Immature natural killer cell (primary cell): ENCODE data around the gene DEPDC4. TPM values are rescaled to one million over a fixed set of nuclear protein-coding genes. Genes with fewer than 3 reads are reported as not detected.
"Not testable (repeated sequence)": the region's sequence is repeated elsewhere in the genome, so short reads cannot be mapped to it uniquely, and the experiment has no call there.

ENCODE experiments used
- DNase-seq, 3 donors: peaks; one replicate each; pipeline ENCODE4 v3.0.0; 2022; ENCODE audit warnings: mixed read lengths in 1 of 3
- H3K27ac Mint-ChIP-seq, 6 donors: one replicate each; pipeline ENCODE4 v1.8.0; 2020; ENCODE audit warnings: mixed read lengths in 6 of 6, mild to moderate bottlenecking in 5 of 6, inconsistent platforms in 4 of 6, moderate library complexity in 3 of 6
- H3K27me3 Mint-ChIP-seq, 3 donors: one replicate each; pipeline ENCODE4 v1.8.0; 2020 to 2021; ENCODE audit warnings: low read depth in 3 of 3, mild to moderate bottlenecking in 3 of 3, mixed read lengths in 3 of 3, moderate library complexity in 3 of 3, inconsistent platforms in 1 of 3
- H3K36me3 Mint-ChIP-seq, 3 donors: one replicate each; pipeline ENCODE4 v1.8.0; 2020; ENCODE audit warnings: mixed read lengths in 3 of 3, inconsistent platforms in 2 of 3, mild to moderate bottlenecking in 2 of 3
- H3K4me1 Mint-ChIP-seq, 2 donors: one replicate each; pipeline ENCODE4 v1.8.0; 2020; ENCODE audit warnings: inconsistent platforms in 2 of 2, mild to moderate bottlenecking in 2 of 2, mixed read lengths in 2 of 2, moderate library complexity in 1 of 2
- H3K4me3 Mint-ChIP-seq, 5 donors: one replicate each; pipeline ENCODE4 v1.8.0; 2020; ENCODE audit warnings: mild to moderate bottlenecking in 5 of 5, mixed read lengths in 5 of 5, inconsistent platforms in 3 of 5, moderate library complexity in 3 of 5
- H3K9me3 Mint-ChIP-seq, 6 donors: one replicate each; pipeline ENCODE4 v1.8.0; 2020; ENCODE audit warnings: mild to moderate bottlenecking in 6 of 6, mixed read lengths in 6 of 6, inconsistent platforms in 4 of 6, moderate library complexity in 3 of 6
- polyA plus RNA-seq, 3 donors: library from polyadenylated mRNA; unstranded; fragments of 300-500 nt; fragmentation: Illumina TruSeq; gene quantifications; one replicate each; pipeline ENCODE4 v1.2.3, GENCODE V29; 2021

The DEPDC4 gene
- polyA plus RNA-seq, 3 donors from 2014 or later = 0.29 TPM; not detected in 2

DNA sequence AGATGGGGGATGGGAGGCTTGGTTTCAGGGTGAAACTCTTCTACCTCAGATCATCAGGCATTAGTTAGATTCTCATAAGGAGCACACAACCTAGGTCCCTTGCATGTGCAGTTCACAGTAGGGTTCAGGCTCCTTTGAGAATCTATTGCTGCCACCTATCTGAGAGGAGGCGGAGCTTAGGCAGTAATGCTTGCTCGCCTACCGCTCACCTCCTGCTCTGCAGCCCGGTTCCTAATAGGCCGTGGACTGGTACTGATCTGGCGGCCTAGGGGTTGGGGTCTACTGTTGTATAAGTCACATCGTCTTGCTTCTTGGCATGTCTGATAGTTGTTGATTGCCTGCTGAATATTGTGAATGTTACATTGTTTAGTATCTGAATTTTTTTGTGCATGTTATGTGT lies 12.3 kb upstream of the DEPDC4 start:
- Mint-ChIP-seq H3K27me3 (no peaks in the 10 kb centered on the region), H3K4me3 (no peak overlapping the region), H3K4me1 (peaks cover 26 to 65% of the 10 kb centered on the region in 2 donors), H3K27ac (no peak overlapping the region), H3K9me3 (no peaks in the 10 kb centered on the region), H3K36me3 (no peaks in the 10 kb centered on the region)
- no peak for DNase-seq

DNA sequence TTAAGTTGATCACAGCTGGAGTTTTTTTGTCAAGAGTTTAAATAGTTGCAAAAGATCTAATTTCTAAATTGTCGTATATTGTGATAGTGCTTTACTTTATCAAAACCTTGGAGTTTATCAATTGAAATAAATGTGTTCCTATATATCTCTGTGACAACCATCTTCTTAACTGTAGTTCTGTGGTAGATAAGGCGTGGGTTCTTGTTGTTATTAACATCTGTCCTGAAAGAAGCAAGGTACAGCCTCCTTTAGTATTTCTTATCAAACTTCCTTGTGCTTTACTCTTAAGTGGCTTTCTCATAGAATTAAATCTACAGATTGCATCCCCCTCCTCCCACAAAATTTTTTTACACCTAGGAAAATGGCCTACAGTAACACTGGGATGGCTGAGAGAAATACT lies 7.4 kb upstream of the DEPDC4 start:
- no peaks in the 10 kb centered on the region for H3K9me3 Mint-ChIP-seq
- no peaks in the 10 kb centered on the region for H3K36me3 Mint-ChIP-seq
- peaks cover 44 to 84% of the 10 kb centered on the region in 2 donors for H3K4me1 Mint-ChIP-seq
- no peaks in the 10 kb centered on the region for H3K27me3 Mint-ChIP-seq
- no peak overlapping the region for H3K4me3 Mint-ChIP-seq
- H3K27ac Mint-ChIP-seq = no peak overlapping the region
- DNase-seq = no peak

GRCh38 chr12:100273782-100274181 lies 6.9 kb upstream of the DEPDC4 start:
- no peaks in the 10 kb centered on the region for H3K9me3 Mint-ChIP-seq
- no peak for DNase-seq
- H3K27ac Mint-ChIP-seq = no peak overlapping the region
- H3K27me3 Mint-ChIP-seq = peaks cover 0 to 1% (median under 1%) of the 10 kb centered on the region in 3 donors
- H3K4me3 Mint-ChIP-seq = no peak overlapping the region
- H3K4me1 Mint-ChIP-seq = peaks cover 46 to 84% of the 10 kb centered on the region in 2 donors
- no peaks in the 10 kb centered on the region for H3K36me3 Mint-ChIP-seq

DNA sequence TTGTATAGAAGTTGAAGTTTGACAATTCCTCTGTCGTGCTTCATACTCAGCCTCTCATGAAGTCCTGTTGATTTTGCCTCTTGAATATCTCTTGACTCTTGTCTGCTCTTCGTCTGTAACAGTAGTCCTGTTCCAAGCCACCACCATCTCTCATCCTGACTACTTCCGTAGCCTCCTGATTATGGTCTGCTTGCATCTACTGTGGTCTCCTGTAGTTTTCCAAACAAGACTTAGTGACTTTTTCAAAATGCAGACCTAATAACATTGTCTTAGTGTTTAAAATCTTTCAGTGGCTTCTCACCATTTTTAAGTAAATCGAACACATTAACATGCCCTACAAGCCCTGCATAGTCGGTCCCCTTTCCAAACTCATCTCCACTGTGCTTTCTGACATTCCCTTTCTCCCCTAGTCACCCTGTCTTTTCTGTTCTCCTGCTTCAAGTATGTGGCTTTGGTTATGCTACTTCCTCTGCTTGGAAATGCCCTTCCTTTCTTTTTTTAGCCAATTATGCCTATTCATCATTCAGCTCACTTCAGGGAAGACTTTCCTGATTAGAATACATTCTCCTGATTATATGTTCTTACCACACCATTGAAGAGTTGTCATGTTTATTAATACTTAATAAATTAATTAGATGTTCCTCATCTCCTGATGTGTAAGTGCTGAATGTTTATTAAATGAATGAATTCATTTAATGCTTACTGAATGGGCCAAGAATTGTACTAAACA lies 2.1 kb upstream of the DEPDC4 start:
- Mint-ChIP-seq H3K4me3 (peak overlapping the region; percentile 74 to 100 (median 97)), H3K36me3 (no peaks in the 10 kb centered on the region), H3K27ac (peak overlapping the region in 5 of 6 donors; percentile 33 to 93 (median 81)), H3K4me1 (peaks cover 45 to 74% of the 10 kb centered on the region in 2 donors), H3K9me3 (no peaks in the 10 kb centered on the region), H3K27me3 (peaks cover 4 to 7% (median 5%) of the 10 kb centered on the region in 3 donors)
- DNase-seq = no peak

- Mint-ChIP-seq H3K36me3 (no peaks in the 10 kb centered on the region), H3K4me3 (peak overlapping the region; percentile 97 to 100 (median 99)), H3K9me3 (no peaks in the 10 kb centered on the region), H3K27ac (peak overlapping the region; percentile 80 to 98 (median 88)), H3K4me1 (peaks cover 34 to 61% of the 10 kb centered on the region in 2 donors), H3K27me3 (peaks cover 4 to 7% (median 5%) of the 10 kb centered on the region in 3 donors)
- DNase-seq = no peak
Measured at GRCh38 chr12:100267603-100268281, 863 bp upstream of the DEPDC4 start.

- peaks cover 4 to 7% (median 5%) of the 10 kb centered on the region in 3 donors for H3K27me3 Mint-ChIP-seq
- H3K9me3 Mint-ChIP-seq = no peaks in the 10 kb centered on the region
- no peak for DNase-seq
- no peaks in the 10 kb centered on the region for H3K36me3 Mint-ChIP-seq
- H3K4me3 Mint-ChIP-seq = peak overlapping the region; percentile 97 to 100 (median 99)
- H3K27ac Mint-ChIP-seq = peak overlapping the region; percentile 93 to 100 (median 98)
- H3K4me1 Mint-ChIP-seq = peaks cover 29 to 50% of the 10 kb centered on the region in 2 donors
Measured at GRCh38 chr12:100266585-100266834, 369 bp downstream of the DEPDC4 start.

- Mint-ChIP-seq H3K4me1 (peaks cover 28 to 46% of the 10 kb centered on the region in 2 donors), H3K9me3 (no peaks in the 10 kb centered on the region), H3K36me3 (no peaks in the 10 kb centered on the region), H3K27ac (peak overlapping the region; percentile 93 to 100 (median 98)), H3K4me3 (peak overlapping the region; percentile 97 to 100 (median 99)), H3K27me3 (peaks cover 4 to 7% (median 5%) of the 10 kb centered on the region in 3 donors)
- no peak for DNase-seq
Measured at GRCh38 chr12:100265732-100266584, 921 bp downstream of the DEPDC4 start.

DNA sequence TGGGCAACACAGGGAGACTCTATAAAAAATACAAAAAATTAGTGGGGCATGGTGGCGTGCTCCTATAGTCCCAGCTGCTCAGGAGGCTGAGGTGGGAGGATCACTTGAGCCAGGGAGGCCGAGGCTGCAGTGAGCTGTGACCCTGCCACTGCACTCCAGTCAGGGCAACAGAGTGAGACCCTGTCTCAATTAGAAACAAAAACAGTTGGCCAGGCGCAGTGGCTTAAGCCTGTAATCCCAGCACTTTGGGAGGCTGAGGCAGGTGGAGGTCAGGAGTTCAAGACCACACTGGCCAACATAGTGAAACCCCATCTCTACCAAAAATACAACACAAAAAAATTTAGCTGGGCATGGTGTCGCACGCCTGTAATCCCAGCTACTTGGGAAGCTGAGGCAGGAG lies 1.8 kb downstream of the DEPDC4 start:
- not testable (repeated sequence) for DNase-seq, H3K36me3 Mint-ChIP-seq, H3K9me3 Mint-ChIP-seq, H3K27ac Mint-ChIP-seq, H3K27me3 Mint-ChIP-seq
- Mint-ChIP-seq H3K4me3 (peak overlapping the region in 2 of 5 donors; percentile 25 to 28), H3K4me1 (peaks cover 24 to 38% of the 10 kb centered on the region in 2 donors)

DNA sequence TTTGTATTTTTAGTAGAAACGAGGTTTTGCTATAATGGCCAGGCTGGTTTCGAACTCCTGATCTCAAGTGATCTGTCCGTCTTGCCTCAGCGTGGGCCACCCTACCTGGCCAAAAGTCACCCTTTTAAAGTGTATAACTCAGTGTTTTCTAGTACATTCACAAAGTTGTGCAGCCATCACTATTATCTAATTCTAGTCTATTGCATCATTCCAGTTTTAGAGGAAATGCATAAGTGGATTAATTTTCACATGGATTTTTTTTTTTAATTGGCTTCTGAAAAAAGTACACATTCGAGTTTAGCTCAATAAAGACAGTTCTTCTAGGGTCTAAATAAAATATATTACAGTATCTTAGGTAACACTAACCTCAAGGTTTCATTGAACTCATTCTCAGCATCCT lies 3.7 kb downstream of the DEPDC4 start:
- no peaks in the 10 kb centered on the region for H3K36me3 Mint-ChIP-seq
- peaks cover 9 to 22% of the 10 kb centered on the region in 2 donors for H3K4me1 Mint-ChIP-seq
- DNase-seq = no peak
- no peaks in the 10 kb centered on the region for H3K9me3 Mint-ChIP-seq
- H3K4me3 Mint-ChIP-seq = no peak overlapping the region
- H3K27me3 Mint-ChIP-seq = peaks cover 3 to 8% (median 5%) of the 10 kb centered on the region in 3 donors
- H3K27ac Mint-ChIP-seq = no peak overlapping the region

DNA sequence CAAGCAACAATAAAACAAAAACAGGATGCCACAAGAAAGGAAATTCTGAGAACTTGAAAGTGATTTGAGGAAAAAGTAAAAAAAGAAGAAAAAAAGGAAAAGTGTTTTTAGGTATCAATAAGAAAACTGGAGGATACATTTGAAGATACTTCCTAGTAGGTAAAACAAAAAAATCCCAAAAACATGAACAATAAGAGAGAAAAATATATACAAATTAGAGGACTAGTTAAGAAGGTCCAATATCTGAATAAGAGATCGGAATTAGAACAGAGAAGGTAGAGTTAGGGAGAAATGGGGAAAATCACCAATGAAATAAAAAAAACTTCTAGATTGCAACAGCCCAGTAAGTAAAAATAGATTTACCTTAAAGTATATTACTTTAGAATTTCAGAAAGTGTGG lies 8.8 kb downstream of the DEPDC4 start:
- Mint-ChIP-seq H3K36me3 (no peaks in the 10 kb centered on the region), H3K9me3 (no peaks in the 10 kb centered on the region), H3K27me3 (peaks cover 3% of the 10 kb centered on the region in 3 donors), H3K4me3 (no peak overlapping the region), H3K4me1 (no peaks in the 10 kb centered on the region), H3K27ac (no peak overlapping the region)
- DNase-seq = no peak

DNA sequence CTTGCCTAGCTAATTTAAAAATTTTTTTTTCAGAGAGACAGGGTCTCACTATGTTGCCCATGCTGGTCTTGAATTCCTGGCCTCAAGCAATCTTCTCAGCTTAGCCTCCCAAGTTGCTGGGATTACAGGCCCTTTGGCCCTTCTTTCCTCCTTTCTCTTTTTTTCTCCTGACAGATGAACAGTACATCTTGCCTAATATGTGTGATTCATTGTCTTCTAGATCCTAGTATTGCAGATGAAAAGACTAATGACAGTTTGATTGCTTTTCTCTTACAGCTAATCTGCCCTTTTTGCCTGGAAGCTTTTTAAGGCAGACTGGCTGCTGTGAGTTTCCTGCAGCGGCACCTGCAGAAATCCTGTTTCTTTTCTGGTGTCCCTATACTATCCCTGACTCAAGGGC lies 12.0 kb downstream of the DEPDC4 start:
- Mint-ChIP-seq H3K4me3 (no peak overlapping the region), H3K27ac (no peak overlapping the region), H3K9me3 (no peaks in the 10 kb centered on the region)

GRCh38 chr12:100253437-100253836 lies 13.4 kb downstream of the DEPDC4 start:
- H3K27ac Mint-ChIP-seq = no peak overlapping the region
- H3K27me3 Mint-ChIP-seq = peaks cover 2 to 3% (median 3%) of the 10 kb centered on the region in 3 donors
- no peak for DNase-seq
- no peaks in the 10 kb centered on the region for H3K9me3 Mint-ChIP-seq
- H3K36me3 Mint-ChIP-seq = no peaks in the 10 kb centered on the region
- no peaks in the 10 kb centered on the region for H3K4me1 Mint-ChIP-seq
- no peak overlapping the region for H3K4me3 Mint-ChIP-seq

More for the DNA sequence above, 12.0 kb downstream of the DEPDC4 start:
- Mint-ChIP-seq H3K4me1 (no peaks in the 10 kb centered on the region), H3K27me3 (peaks cover 3% of the 10 kb centered on the region in 3 donors), H3K36me3 (no peaks in the 10 kb centered on the region)
- no peak for DNase-seq

GRCh38 chr12:100251917-100252316 lies 15.0 kb downstream of the DEPDC4 start:
- Mint-ChIP-seq H3K27ac (peak overlapping the region in 1 of 6 donors; percentile 11), H3K4me1 (no peaks in the 10 kb centered on the region), H3K36me3 (no peaks in the 10 kb centered on the region), H3K27me3 (peaks cover 0 to 3% (median 0%) of the 10 kb centered on the region in 3 donors), H3K9me3 (no peaks in the 10 kb centered on the region), H3K4me3 (no peak overlapping the region)
- DNase-seq = no peak

GRCh38 chr12:100249941-100250340 lies 16.9 kb downstream of the DEPDC4 start:
- Mint-ChIP-seq H3K27ac (no peak overlapping the region), H3K27me3 (peaks cover 0 to 3% (median 0%) of the 10 kb centered on the region in 3 donors), H3K36me3 (peaks cover 0 to 3% (median 0%) of the 10 kb centered on the region in 3 donors), H3K4me3 (no peak overlapping the region), H3K9me3 (no peaks in the 10 kb centered on the region), H3K4me1 (no peaks in the 10 kb centered on the region)
- no peak for DNase-seq
